SK-N-SH (cell line): Measurements from ENCODE around the gene ROBO1. TPM values are rescaled to one million over a fixed set of nuclear protein-coding genes. Genes with fewer than 3 reads are reported as not detected.

Experiments used
- CTCF ChIA-PET: fragments of 300-600, 350-600 bp; formaldehyde crosslinking; extraction: SDS; loops from one replicate; lab custom pipeline; 2021; lab: Yijun Ruan, JAX
- POLR2A ChIA-PET: fragments of 350-600 bp; sonication (Branson Sonifier 250); formaldehyde crosslinking; extraction: SDS; loops from one replicate; lab custom pipeline; 2020; ENCODE audit warnings: antibody characterized with exemption, inconsistent platforms; lab: Yijun Ruan, JAX
- DNase-seq: peaks from one replicate; pipeline ENCODE4 v3.0.0; 2012
- H2AFZ ChIP-seq: fragments of 200-600 bp; sonication (generic); 2 replicates; pipeline ENCODE4 v1.8.1; 2016; ENCODE audit warnings: antibody characterized with exemption, mild to moderate bottlenecking, low read depth
- H3F3A ChIP-seq: fragments of 200-600 bp; sonication (generic); replicated peaks from 2 replicates; pipeline ENCODE3; 2016; ENCODE audit warnings: antibody characterized with exemption, mild to moderate bottlenecking; ENCODE audit not compliant: insufficient read depth
- H3K27ac ChIP-seq, 2 experiments: fragments of 200-500 bp in 1 of 2; fragments of 200-600 bp in 1 of 2; sonication (Bioruptor generic) in 1 of 2; sonication (generic), shearing (Covaris generic) in 1 of 2; 2 replicates each; pipeline versions ENCODE4 v1.5.1 to v1.6.1; 2014 to 2016; ENCODE audit warnings: low read depth in 2 of 2, inconsistent platforms in 1 of 2, low read length in 1 of 2, mild to moderate bottlenecking in 1 of 2, mixed read lengths in 1 of 2
- H3K27me3 ChIP-seq: fragments of 200-600 bp; sonication (generic), shearing (Covaris generic); 2 replicates; pipeline ENCODE4 v1.6.1; 2016; ENCODE audit warnings: mixed run types; ENCODE audit not compliant: insufficient read depth
- H3K36me3 ChIP-seq, 2 experiments: fragments of 200-500 bp in 1 of 2; fragments of 200-600 bp in 1 of 2; sonication (Bioruptor generic) in 1 of 2; sonication (generic) in 1 of 2; replicated peaks in 1 of 2; 2 replicates each; pipeline versions ENCODE3 to v1.5.1; 2014 to 2016; ENCODE audit warnings: low read length in 1 of 2, mild to moderate bottlenecking in 1 of 2; ENCODE audit not compliant: insufficient read depth in 2 of 2, control insufficient read depth in 1 of 2
- H3K4me1 ChIP-seq, 2 experiments: fragments of 200-500 bp in 1 of 2; fragments of 200-600 bp in 1 of 2; sonication (Bioruptor generic) in 1 of 2; sonication (generic), shearing (Covaris generic) in 1 of 2; 2 replicates each; pipeline versions ENCODE4 v1.5.1 to v1.6.1; 2014 to 2016; ENCODE audit warnings: low read depth in 1 of 2, low read length in 1 of 2, mixed run types in 1 of 2; ENCODE audit not compliant: insufficient read depth in 2 of 2, control insufficient read depth in 1 of 2
- H3K4me2 ChIP-seq: fragments of 200-600 bp; sonication (generic), shearing (Covaris generic); 2 replicates; pipeline ENCODE4 v1.6.1; 2017; ENCODE audit warnings: mixed run types
- H3K4me3 ChIP-seq, 2 experiments: fragments of 200-500 bp in 1 of 2; fragments of 200-600 bp in 1 of 2; sonication (Bioruptor generic) in 1 of 2; sonication (generic), shearing (Covaris generic) in 1 of 2; 2 replicates each; pipeline versions ENCODE4 v1.5.1 to v1.8.1; 2014 to 2016; ENCODE audit warnings: low read depth in 2 of 2, inconsistent platforms in 1 of 2, low read length in 1 of 2, mild to moderate bottlenecking in 1 of 2, mixed read lengths in 1 of 2, moderate library complexity in 1 of 2
- H3K79me2 ChIP-seq: fragments of 200-600 bp; sonication (generic); 2 replicates; pipeline ENCODE4 v1.8.1; 2017; ENCODE audit warnings: mild to moderate bottlenecking; ENCODE audit not compliant: insufficient read depth
- H3K9ac ChIP-seq: fragments of 200-600 bp; sonication (generic); 2 replicates; pipeline ENCODE4 v1.6.1; 2017; ENCODE audit warnings: mixed run types
- H3K9me2 ChIP-seq: fragments of 200-600 bp; sonication (generic); 2 replicates; pipeline ENCODE4 v1.6.1; 2017; ENCODE audit warnings: mixed run types
- H3K9me3 ChIP-seq: fragments of 200-600 bp; sonication (generic); 2 replicates; pipeline ENCODE4 v1.6.1; 2017; ENCODE audit warnings: mixed run types, mild to moderate bottlenecking, moderate library complexity
- H4K20me1 ChIP-seq: fragments of 200-600 bp; sonication (generic); 2 replicates; pipeline ENCODE4 v1.6.1; 2017; ENCODE audit warnings: mild to moderate bottlenecking, mixed run types; ENCODE audit not compliant: insufficient read depth
- CTCF ChIP-seq: fragments of 200-600 bp; sonication (generic); IDR thresholded peaks from 2 replicates; pipeline ENCODE4 v1.6.1; 2017; ENCODE audit warnings: antibody characterized with exemption, mild to moderate bottlenecking, moderate library complexity
- FOSL2 ChIP-seq: IDR thresholded peaks from 2 replicates; pipeline ENCODE4 v1.4.0; 2012; ENCODE audit warnings: low read depth, mild to moderate bottlenecking, moderate library complexity, borderline replicate concordance
- FOXJ3 ChIP-seq: sonication (generic); formaldehyde crosslinking; IDR thresholded peaks from 2 replicates; pipeline ENCODE4 v1.5.1; 2020; ENCODE audit warnings: mild to moderate bottlenecking, missing genetic modification reagents
- GABPA ChIP-seq: IDR thresholded peaks from 2 replicates; pipeline ENCODE4 v1.4.0; 2012; ENCODE audit warnings: low read depth, mild to moderate bottlenecking
- JUND ChIP-seq: IDR thresholded peaks from 2 replicates; pipeline ENCODE4 v1.4.0; 2012
- MAX ChIP-seq: IDR thresholded peaks from 2 replicates; pipeline ENCODE4 v1.4.0; 2012; ENCODE audit warnings: low read depth
- MEF2A ChIP-seq: IDR thresholded peaks from 2 replicates; pipeline ENCODE4 v1.4.0; 2012; ENCODE audit warnings: low read depth, borderline replicate concordance
- NFIC ChIP-seq: IDR thresholded peaks from 2 replicates; pipeline ENCODE4 v1.4.0; 2012; ENCODE audit warnings: borderline replicate concordance
- NRF1 ChIP-seq: IDR thresholded peaks from 2 replicates; pipeline ENCODE4 v1.6.1; 2012; ENCODE audit warnings: low read depth, mild to moderate bottlenecking, low read length
- PBX3 ChIP-seq: IDR thresholded peaks from 2 replicates; pipeline ENCODE4; 2012
- POLR2AphosphoS5 ChIP-seq: IDR thresholded peaks from 2 replicates; pipeline ENCODE4 v1.6.1; 2012; ENCODE audit warnings: low read depth, low read length
- RFX5 ChIP-seq: IDR thresholded peaks from 2 replicates; pipeline ENCODE4 v1.6.1; 2012; ENCODE audit warnings: mild to moderate bottlenecking, improper control_type of control experiment, low read length
- RXRA ChIP-seq: IDR thresholded peaks from 2 replicates; pipeline ENCODE4 v1.4.0; 2012; ENCODE audit warnings: low read depth, mild to moderate bottlenecking, borderline replicate concordance
- TCF12 ChIP-seq: IDR thresholded peaks from 2 replicates; pipeline ENCODE4 v1.4.0; 2012
- TEAD4 ChIP-seq: IDR thresholded peaks from 2 replicates; pipeline ENCODE4 v1.4.0; 2012; ENCODE audit warnings: mild to moderate bottlenecking, borderline replicate concordance; ENCODE audit not compliant: insufficient read depth
- USF2 ChIP-seq: fragments of 150-350 bp; IDR thresholded peaks from 2 replicates; pipeline ENCODE4 v1.6.1; 2017; ENCODE audit warnings: antibody characterized with exemption, low read length, low read depth, borderline replicate concordance
- YY1 ChIP-seq: IDR thresholded peaks from 2 replicates; pipeline ENCODE4 v1.4.0; 2012; ENCODE audit warnings: low read depth, mild to moderate bottlenecking
- ZBTB33 ChIP-seq: IDR thresholded peaks from 2 replicates; pipeline ENCODE4 v1.4.0; 2012; ENCODE audit warnings: low read depth, borderline replicate concordance
- WGBS: methylation state at CpG from one replicate; pipeline ENCODE4 v1.1.6; 2017; ENCODE audit warnings: low lambda C conversion rate; 5-methylcytosine and 5-hydroxymethylcytosine counted together
- polyA plus RNA-seq, 3 experiments: library from polyadenylated mRNA; depleted of rRNA; stranded (reverse); fragments of >200 nt; gene quantifications; 2 replicates each; pipeline ENCODE4 v1.2.3, GENCODE V29; 2012
- TF ChIP-seq, protein P1 (sequence below): fragments of 150-350 bp; IDR thresholded peaks from 2 replicates; pipeline ENCODE4 v1.6.1; 2016; ENCODE audit warnings: mild to moderate bottlenecking, low read depth, low read length

ROBO1 gene
- polyA plus RNA-seq, 1 of the 3 experiments (the other 2 are of a cell fraction): 22.7 TPM

DNA sequence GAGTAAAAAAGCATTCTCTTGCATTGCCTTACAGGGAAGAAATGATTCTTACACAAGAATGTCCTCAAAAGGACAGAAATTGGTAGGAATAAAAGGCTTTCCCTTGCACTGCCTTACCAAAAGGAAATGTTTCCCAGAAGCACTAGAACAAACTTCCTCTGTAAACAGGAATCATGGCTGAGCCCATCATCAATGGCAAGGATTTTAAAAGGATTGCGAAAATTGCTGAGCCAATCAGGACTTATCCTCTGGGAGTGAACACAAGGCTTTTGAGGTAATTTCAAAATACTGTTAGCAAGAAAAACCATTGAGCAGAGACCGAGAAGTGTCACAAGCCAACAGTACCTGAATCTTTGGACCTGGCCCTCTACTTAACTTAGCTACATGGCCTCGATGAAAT is 897.3 kb downstream of the ROBO1 start (continued):
- TF ChIP-seq POLR2AphosphoS5: no peak
- no peak for TF ChIP-seq RFX5

DNA sequence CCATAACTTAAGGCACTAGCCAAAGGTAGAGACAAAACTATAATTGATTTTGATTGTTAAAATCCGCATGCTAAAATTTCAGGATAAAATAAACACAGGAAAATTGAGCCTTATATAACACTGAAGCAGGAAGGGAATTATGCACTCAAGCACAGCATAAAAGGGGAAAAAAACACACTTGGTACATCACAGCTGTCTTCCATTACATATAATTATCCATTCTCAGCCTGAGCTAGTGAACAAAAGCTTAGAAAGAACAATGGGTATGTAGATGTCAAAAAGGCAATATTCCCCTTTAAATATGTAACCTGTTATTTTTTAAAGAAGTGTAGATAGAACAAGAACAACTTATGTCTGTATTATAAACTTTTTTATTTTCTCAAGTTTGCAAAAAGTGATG is 899.2 kb downstream of the ROBO1 start:
- peaks cover 20% of the 10 kb centered on the region for H3F3A ChIP-seq
- H3K4me2 ChIP-seq: no peak overlapping the region
- no peaks in the 10 kb centered on the region for H4K20me1 ChIP-seq
- H3K79me2 ChIP-seq: no peaks in the 10 kb centered on the region; the same call in 1 of the 2 replicates
- POLR2A ChIA-PET: no interaction called here
- H3K9ac ChIP-seq: no peak overlapping the region
- H3K36me3 ChIP-seq: no peaks in the 10 kb centered on the region
- H3K4me3 ChIP-seq: no peak overlapping the region
- peaks cover 25 to 51% of the 10 kb centered on the region in 2 experiments; a peak in 3 of 4 replicates for H3K4me1 ChIP-seq
- TF ChIP-seq GABPA (no peak), FOSL2 (no peak), MEF2A (no peak), JUND (no peak), TEAD4 (no peak), YY1 (no peak), PBX3 (no peak), POLR2AphosphoS5 (no peak), FOXJ3 (CRISPR knock-in tag) (no peak), NFIC (no peak), RXRA (no peak), ZBTB33 (no peak), NRF1 (no peak), TCF12 (no peak), MAX (no peak), CTCF (no peak), USF2 (no peak)
- TF ChIP-seq, protein P1, sequence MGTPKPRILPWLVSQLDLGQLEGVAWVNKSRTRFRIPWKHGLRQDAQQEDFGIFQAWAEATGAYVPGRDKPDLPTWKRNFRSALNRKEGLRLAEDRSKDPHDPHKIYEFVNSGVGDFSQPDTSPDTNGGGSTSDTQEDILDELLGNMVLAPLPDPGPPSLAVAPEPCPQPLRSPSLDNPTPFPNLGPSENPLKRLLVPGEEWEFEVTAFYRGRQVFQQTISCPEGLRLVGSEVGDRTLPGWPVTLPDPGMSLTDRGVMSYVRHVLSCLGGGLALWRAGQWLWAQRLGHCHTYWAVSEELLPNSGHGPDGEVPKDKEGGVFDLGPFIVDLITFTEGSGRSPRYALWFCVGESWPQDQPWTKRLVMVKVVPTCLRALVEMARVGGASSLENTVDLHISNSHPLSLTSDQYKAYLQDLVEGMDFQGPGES: no peak
- H2AFZ ChIP-seq: no peak overlapping the region
- CTCF ChIA-PET: no interaction called here
- H3K9me2 ChIP-seq: no peaks in the 10 kb centered on the region
- no peak for DNase-seq
- H3K9me3 ChIP-seq: no peaks in the 10 kb centered on the region
- peak overlapping the region; percentile 28 to 87 for H3K27ac ChIP-seq
- no peaks in the 10 kb centered on the region for H3K27me3 ChIP-seq
- WGBS: 85% methylated on average over 1 of the region's 1 CpG
